GM18909 (cell line): ENCODE data around the gene NUDT7.

Source experiments
- ATAC-seq: cut with Tn5 transposase; IDR thresholded peaks from one replicate; pipeline ENCODE4 v1.9.1; 2021; ENCODE audit warnings: mild to moderate bottlenecking; ENCODE audit not compliant: unreplicated experiment, poor library complexity

Gene NUDT7

DNA sequence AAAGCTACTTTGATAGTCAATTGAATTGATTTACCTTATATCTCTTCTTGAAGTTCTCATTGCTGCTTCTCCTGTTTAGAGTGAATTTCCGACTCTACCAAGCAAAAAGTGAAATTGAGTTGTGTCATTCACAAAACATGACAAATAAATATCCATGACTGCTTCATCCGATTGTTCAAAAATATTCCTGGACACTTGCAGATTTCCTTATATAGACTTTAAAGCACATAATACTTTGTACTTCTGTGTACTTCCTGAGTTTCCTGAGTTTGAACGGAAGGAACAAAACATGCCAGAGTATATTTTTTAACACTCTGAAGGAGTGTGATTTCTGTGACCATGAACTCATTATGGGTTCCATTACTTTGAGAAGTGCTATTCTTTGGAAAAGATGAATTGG lies 45.5 kb downstream of the NUDT7 start:
- no peak for ATAC-seq

DNA sequence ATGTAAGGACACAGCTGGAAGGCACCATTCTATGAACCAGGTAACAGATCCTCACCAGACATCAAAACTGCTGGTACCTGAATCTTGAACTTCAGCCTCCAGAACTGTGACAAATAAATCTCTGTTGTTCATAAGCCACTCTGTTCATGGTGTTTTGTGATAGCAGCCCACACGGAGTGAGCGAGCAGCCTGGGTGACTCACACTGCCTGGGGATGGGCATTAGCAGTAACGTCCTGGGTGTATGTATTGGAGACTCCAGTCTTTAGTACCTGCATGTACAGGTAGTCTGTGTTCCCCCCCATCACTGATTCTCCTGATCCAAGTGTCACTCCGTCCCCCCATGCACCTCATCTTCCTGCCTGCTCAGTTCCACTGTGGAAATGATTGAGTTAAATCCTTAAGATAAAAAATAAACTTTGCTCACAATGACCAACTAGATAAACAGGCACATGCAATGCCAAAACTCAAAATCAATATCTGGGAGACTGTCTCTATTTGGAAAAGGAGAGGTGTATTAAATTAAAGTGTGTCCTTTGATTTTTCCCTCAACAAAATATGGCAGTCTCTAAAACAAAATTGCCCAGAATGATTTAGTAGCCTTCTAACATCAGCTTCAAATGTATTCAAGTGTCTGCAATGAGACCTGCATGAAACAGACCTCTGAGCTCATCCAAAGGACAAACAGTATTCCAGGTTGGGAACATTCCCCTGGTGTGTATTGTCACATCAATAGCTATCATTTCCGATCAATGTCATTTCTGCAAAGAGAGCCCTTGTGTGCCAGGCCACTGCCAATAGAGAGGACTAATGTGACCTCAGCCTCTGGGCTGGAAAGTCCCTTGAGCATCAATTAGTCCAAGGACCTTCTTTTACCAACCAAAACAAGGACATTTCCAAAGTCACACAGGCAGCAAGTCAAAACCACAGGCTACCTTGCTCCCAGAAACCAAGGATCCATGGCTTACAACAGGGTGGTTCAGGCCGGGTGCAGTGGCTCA lies 53.9 kb downstream of the NUDT7 start:
- no peak for ATAC-seq

DNA sequence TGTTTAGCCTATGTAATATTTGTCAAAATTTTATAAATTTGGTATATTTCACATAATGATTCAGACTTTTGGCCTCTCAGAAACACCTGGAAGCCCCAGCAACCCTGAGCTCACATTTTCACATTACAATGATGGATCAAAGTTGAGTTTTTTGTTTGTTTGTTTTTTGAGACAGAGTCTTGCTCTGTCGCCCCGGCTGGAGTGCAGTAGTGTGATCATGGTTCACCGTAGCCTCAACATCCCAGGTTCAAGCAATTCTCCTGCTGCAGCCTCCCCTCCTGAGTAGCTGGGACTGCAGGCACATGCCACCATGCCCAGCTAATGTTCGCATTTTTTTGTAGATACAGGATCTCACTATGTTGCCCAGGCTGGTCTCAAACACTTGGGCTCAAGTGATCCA lies 55.4 kb downstream of the NUDT7 start:
- ATAC-seq, result no peak

DNA sequence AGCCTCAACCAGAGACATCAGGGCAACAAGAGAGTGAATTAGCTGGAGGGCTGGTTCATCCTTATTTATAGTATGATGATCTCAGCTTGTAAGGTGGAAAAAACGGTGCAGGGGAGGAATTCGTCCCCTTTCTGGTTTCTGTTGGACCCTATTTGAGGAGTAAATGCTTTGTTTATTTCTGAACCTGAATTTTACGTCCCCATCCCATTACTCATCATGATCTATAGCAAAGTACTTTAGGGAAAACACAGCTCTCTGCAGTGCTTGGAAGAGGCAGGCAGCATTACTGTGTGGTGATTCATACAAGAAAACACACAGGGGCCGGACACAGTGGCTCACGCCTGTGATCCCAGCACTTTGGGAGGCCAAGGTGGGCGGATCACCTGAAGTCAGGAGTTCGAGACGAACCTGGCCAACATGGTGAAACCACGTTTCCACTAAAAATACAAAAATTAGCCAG lies 58.1 kb downstream of the NUDT7 start:
- ATAC-seq, result no peak

DNA sequence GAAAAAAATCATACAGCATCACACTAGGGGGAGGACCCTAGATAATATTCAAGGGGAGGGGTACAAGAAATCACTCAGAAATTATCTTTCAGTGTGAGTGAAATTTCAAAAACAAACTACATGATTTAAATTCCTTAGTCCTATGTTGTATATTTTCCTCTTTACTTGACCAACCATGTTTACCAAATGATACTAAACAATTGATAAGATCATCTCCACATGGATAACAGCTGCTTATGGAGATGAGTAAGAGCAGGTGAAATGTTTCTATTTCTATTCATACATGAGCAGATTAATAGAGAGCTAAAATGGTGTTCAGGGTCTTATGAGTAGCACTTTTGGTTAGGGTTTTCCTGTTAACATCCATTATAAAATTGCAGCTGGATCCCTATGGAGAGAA lies 58.8 kb downstream of the NUDT7 start:
- no peak for ATAC-seq

DNA sequence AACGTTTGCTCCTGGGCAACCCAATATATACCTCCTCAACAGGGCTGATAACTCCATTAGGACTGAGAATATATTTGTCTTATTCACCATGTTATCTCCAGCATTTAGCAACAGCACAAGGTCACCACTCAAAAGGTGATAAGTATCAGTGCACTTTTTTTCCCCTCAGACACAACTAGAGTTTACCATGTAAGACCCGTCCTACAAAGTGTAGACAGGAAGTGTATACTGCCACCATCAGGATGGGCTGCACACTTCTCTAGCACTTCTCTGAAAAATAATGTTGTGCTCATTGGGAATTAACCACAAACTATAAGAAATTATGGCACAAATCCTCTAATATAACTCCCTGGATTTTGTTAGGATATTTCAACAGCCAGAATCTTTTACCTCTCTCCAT lies 60.4 kb downstream of the NUDT7 start:
- no peak for ATAC-seq

DNA sequence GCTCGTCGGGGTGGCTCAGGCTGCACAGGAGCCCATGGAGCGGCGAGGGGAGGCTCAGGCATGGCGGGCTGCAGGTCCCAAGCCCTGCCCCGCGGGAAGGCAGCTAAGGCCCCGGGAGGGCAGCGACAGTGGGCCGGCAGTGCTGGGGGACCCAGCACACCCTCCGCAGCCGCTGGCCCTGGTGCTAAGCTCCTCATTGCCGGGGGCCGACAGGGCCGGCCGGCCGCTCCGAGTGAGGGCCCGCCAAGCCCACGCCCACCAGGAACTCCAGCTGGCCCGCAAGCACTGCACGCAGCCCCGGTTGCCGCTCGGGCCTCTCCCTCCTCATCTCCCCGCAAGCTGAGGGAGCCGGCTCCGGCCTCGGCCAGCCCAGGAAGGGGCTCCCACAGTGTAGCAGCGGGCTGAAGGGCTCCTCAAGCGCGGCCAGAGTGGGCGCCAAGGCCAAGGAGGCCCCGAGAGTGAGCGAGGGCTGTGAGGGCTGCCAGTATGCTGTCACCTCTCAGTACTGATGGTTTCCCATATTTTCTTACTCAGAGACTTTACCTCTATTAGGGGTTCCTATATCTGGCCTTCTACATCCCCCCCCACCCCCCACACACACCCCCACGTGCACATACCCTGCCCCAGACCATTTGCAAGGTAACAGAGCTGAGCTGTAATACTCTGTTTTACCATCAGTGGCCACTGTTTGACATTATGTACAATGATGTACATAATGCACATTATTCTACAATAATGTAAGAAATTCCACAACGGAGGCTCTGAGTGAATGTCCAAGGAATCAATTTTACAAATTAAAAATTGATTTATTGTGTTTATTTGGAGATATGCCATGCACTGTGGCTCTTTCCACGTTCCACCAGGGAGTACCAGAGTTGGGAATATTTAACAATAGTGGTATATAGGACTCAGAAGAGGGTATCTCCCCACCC lies 62.4 kb downstream of the NUDT7 start:
- ATAC-seq, result no peak

DNA sequence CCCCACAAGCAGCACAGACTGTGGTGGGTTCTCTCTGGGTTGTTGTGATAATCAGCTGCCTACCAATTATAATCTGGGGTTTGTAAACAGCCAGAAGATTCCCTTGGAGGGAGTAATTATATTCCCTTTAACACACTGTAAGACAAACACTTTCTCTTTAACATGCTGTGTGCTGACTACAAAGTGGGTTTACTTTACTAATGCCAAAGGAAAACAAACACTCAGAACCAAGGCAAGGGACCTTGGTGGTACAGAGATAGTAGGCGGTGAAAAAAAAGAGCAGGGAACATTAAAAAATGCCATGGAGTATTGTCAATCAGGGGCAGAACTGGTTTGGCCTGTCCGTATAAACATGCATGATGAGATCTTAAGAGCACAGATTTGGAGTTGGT lies 63.1 kb downstream of the NUDT7 start:
- no peak for ATAC-seq

DNA sequence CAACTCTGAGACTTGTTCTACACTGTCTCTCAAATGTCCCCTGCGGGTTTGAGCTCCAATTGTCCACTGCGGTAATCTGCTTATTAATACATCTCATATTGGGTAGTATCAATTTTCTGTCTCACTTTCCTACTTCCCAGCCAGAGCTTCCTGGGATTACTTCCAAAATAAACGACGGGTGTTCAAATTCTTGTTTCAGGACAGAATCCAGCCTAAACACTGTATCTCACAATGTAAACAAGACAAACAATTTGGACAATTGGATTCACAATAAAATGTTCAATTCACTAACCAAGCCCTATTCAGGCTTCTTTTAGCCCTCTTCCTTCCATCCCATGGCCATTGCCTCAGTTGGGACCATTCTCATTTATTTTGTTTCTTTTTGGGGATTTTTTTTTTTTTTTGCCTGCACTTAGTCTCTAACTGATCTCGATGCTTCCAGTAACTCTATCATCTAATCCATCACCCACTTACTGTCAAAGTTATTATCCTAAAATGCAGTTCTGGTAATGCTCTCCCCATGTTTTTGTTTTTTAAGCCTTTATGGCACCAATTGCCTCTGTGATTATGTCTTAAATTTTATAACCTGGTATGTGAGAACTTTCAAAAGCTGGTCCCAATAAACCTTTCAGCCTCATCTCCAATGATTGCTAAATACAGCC lies 64.0 kb downstream of the NUDT7 start:
- ATAC-seq, result no peak

DNA sequence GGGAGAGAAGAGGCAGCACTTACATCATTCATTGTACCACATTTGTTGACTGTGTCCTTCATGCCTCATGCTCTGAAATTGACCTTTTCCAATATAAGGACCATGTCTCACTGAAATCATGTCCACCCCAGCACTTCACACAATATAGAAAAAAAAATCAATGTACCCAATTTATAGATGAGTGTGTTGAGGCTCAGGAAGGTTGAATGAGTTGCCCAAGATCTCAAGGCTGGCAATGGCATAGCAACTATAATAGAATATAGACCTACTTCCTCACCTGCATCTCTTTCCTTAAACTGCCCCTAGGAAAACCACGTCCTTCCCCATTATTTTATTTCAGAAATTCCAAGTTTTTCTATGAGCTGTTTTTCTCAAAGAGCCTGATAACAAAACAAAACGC lies 65.1 kb downstream of the NUDT7 start:
- ATAC-seq, result no peak

DNA sequence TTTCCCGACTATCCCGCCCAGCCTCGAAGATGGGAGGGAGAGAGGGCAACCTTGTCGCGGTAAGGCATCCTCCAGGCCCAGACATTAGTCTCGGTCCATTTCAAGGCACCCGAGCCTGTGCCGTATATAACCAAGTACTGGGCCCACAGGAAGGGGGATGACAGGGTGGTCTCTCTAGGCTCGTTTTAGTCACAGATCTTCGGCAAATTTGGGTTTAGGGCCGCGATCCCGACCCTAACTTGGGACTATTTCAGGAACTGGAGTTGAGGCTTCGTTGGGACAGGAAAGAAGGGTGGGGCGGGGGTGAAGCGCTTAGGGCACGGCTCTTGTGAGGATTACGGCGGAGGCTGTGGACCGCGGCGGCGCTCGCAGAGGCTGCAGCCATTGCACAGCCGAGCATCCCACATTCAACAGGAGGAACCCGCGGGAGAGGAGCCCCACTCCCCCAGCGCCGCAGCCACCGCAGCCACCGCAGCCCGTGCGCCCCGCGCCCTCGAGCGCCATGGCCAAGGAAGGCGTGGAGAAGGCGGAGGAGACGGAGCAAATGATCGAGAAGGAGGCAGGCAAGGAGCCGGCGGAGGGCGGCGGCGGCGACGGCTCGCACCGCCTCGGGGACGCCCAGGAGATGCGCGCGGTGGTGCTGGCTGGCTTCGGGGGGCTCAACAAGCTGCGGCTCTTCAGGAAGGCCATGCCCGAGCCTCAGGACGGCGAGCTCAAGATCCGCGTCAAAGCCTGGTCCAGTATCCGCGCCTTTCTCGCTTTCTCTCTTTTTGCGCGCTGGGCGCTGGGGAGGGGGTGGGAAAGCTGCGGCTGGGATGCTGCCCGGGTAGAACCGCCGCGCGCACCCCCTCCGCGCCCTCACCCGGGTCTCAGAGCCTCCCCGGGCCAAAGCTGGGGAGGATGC lies 66.1 kb downstream of the NUDT7 start, which contains the start of gene VAT1L:
Gene VAT1L, plus strand, starts transcription at position 384 of the 904 bp plus-strand sequence. Its CDS starts 119 bp downstream, at position 503.
- no peak for ATAC-seq

DNA sequence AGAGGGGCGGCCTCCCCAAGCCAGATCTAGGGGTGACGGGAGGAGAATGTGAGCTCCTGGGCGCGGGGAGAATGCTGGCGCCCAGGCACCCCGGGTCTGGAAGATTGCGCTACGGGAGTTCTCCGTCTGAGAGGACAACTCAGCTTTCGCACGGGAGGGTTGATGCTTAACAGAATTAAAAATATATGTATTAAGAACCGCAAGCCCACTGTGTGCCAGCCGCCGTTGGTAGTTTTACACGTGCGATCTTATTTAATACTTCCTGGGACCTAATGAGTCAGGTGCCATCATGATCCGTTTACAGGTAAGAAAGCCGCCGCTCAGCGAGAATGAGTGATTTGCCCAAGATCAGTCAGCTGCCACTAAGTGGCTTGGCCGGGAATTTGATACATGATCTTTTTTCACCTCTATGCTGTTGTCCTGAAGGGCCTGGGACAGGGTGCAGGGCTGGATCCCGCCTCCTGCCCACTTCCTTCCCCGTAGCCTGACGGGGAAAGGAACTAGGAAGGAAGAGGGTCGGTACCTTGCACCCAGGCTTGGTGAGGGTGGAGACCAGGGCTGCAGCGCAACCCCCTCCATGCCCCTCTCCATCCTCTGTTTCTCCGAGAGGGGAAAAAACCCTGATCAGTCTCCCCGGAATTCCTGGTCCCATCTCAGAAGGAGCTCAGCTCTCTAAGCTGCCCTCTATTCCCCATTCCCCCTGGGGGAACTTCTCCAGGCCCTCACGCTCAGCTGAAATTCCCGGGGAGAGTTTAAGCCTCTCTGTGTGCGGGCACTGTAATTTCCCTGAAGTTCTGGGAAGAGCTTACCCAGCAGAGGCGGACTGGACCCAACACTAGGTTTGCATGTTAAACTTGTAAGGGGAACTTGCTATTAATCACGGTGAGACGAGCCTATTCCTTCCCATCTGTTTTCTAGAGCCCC lies 67.0 kb downstream of the NUDT7 start:
- no peak for ATAC-seq

DNA sequence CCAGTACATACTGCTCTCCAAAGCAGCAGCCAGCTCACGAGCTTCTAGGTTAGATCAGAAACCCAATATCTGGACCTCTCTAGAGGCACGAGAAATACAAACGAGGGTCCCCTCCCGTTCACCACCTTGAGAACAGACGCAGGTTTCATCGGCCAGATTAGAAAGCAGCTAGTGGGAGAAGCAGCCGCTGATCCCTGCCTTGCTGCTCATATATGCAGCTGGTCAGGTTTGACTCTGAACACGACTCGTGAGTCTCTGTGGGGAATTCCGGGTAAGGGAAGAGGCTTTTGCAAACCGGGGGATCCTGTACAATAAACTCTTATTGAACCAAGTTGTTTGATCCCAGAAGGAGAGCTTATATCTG lies 67.7 kb downstream of the NUDT7 start:
- ATAC-seq, result no peak

DNA sequence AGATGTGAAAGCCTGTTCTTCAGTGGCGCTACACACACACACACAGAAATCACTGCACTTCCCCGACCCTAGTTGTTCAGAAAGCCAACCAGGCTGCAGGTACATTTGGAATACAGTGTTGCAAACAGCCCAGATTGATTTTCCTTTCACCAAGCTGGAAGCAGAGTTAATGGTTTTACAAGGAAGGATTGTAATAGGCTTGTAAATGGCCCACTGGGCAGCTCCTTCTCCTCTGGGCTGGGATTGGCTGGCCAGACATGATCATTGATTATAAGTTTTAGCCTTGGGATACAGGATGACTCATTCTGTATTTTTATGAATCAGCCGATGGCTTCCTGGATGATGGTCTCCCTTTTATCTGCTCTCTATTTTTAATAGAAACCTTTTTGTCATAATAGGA lies 68.6 kb downstream of the NUDT7 start:
- ATAC-seq, result no peak
